B cell (primary cell): ENCODE data around the gene MORN1. TPM values are rescaled to one million over a fixed set of nuclear protein-coding genes. Genes with fewer than 3 reads are reported as not detected.

ENCODE experiments used
- ATAC-seq: fragments of 200-7000 bp; cut with Tn5 transposase; one replicate; pipeline ENCODE4 v1.10.0; 2021; ENCODE audit warnings: low read depth, mild to moderate bottlenecking, moderate number of reproducible peaks, moderate library complexity
- CTCF ChIA-PET: fragments of 350-600 bp; sonication (Branson Sonifier 250); formaldehyde crosslinking; loops from one replicate; lab custom pipeline; 2021; ENCODE audit warnings: antibody characterized with exemption, inconsistent platforms; lab: Charles Lee
- POLR2A ChIA-PET: fragments of 350-600 bp; sonication (Branson Sonifier 250); formaldehyde crosslinking; loops from one replicate; lab custom pipeline; 2021; ENCODE audit warnings: antibody characterized with exemption; lab: Charles Lee
- DNase-seq: peaks from one replicate; pipeline ENCODE4 v3.0.0; 2013
- H2AFZ ChIP-seq: 2 replicates; pipeline ENCODE4 v1.6.1; 2012; ENCODE audit warnings: mild to moderate bottlenecking, low read depth, low read length; ENCODE audit not compliant: insufficient read depth, poor library complexity, severe bottlenecking
- H3K27ac ChIP-seq, 2 donors: 1 replicate in 1 of 2; 2 replicates in 1 of 2; pipeline ENCODE4 v1.5.1; 2012 to 2013; ENCODE audit warnings: low read length in 2 of 2, mild to moderate bottlenecking in 2 of 2, moderate library complexity in 1 of 2
- H3K27me3 ChIP-seq, 4 experiments: fragments of 200-600 bp in 1 of 4; sonication (generic) in 1 of 4; replicated peaks in 1 of 4; 1 replicate in 2 of 4; 2 replicates in 2 of 4; pipeline versions ENCODE4 v1.6.1 to v1.7.0; 2013 to 2016; ENCODE audit warnings: low read length in 3 of 4, mild to moderate bottlenecking in 2 of 4, mixed read lengths in 1 of 4, moderate library complexity in 1 of 4; ENCODE audit not compliant: insufficient read depth in 4 of 4, control insufficient read depth in 3 of 4; ENCODE audit errors: control extremely low read depth in 1 of 4
- H3K36me3 ChIP-seq, 2 experiments: replicated peaks in 1 of 2; 1 replicate in 1 of 2; 2 replicates in 1 of 2; pipeline versions ENCODE4 v1.6.1 to v1.7.1; 2013; ENCODE audit warnings: low read length in 1 of 2; ENCODE audit not compliant: insufficient read depth in 2 of 2, control insufficient read depth in 1 of 2; ENCODE audit errors: control extremely low read depth in 1 of 2, extremely low read depth in 1 of 2
- H3K4me1 ChIP-seq, 2 donors: fragments of 200-600 bp in 1 of 2; sonication (generic) in 1 of 2; 1 replicate in 1 of 2; 2 replicates in 1 of 2; pipeline versions ENCODE4 v1.5.1 to v1.6.1; 2013 to 2017; ENCODE audit warnings: low read length in 2 of 2; ENCODE audit not compliant: control insufficient read depth in 2 of 2, insufficient read depth in 2 of 2
- H3K4me2 ChIP-seq: replicated peaks from 2 replicates; pipeline ENCODE3; 2012; ENCODE audit warnings: mild to moderate bottlenecking, low read depth, low read length; ENCODE audit not compliant: poor library complexity, severe bottlenecking
- H3K4me3 ChIP-seq, 5 experiments: fragments of 200-600 bp in 1 of 5; sonication (generic) in 1 of 5; 1 replicate in 3 of 5; 2 replicates in 2 of 5; pipeline versions ENCODE4 v1.5.1 to v1.7.0; 2011 to 2016; ENCODE audit warnings: low read length in 4 of 5, mild to moderate bottlenecking in 4 of 5, low read depth in 2 of 5, control low read depth in 1 of 5, moderate library complexity in 1 of 5; ENCODE audit not compliant: insufficient read depth in 1 of 5; ENCODE audit errors: control extremely low read depth in 1 of 5, extremely low read depth in 1 of 5
- H3K79me2 ChIP-seq: fragments of 200-600 bp; sonication (generic); one replicate; pipeline ENCODE4 v1.6.0; 2016; ENCODE audit warnings: low read length; ENCODE audit not compliant: control insufficient read depth, insufficient read depth
- H3K9ac ChIP-seq: fragments of 200-600 bp; sonication (generic); 2 replicates; pipeline ENCODE4 v1.6.1; 2017; ENCODE audit warnings: mild to moderate bottlenecking, low read length, moderate library complexity
- H3K9me3 ChIP-seq, 3 donors: one replicate each; pipeline versions ENCODE4 v1.6.1 to v1.7.1; 2013; ENCODE audit warnings: low read length in 2 of 3; ENCODE audit not compliant: control insufficient read depth in 2 of 3, insufficient read depth in 1 of 3; ENCODE audit errors: control extremely low read depth in 1 of 3
- H4K20me1 ChIP-seq: 2 replicates; pipeline ENCODE4 v1.6.0; 2012; ENCODE audit warnings: mild to moderate bottlenecking, low read length; ENCODE audit not compliant: insufficient read depth, control insufficient read depth, poor library complexity, severe bottlenecking
- H3K27ac Mint-ChIP-seq: one replicate; pipeline ENCODE4 v1.8.0; 2021; ENCODE audit warnings: mixed read lengths
- H3K27me3 Mint-ChIP-seq: one replicate; pipeline ENCODE4 v1.8.0; 2021; ENCODE audit warnings: mixed read lengths
- H3K4me1 Mint-ChIP-seq: one replicate; pipeline ENCODE4 v1.8.0; 2021; ENCODE audit warnings: mixed read lengths
- H3K4me3 Mint-ChIP-seq: one replicate; pipeline ENCODE4 v1.8.0; 2021; ENCODE audit warnings: mixed read lengths
- H3K9me3 Mint-ChIP-seq: one replicate; pipeline ENCODE4 v1.8.0; 2022; ENCODE audit warnings: mixed read lengths; ENCODE audit not compliant: insufficient read depth
- CTCF ChIP-seq: fragments of 200-600 bp; IDR thresholded peaks from one replicate; pipeline ENCODE4 v1.8.0; 2022; ENCODE audit warnings: antibody characterized with exemption, mild to moderate bottlenecking
- EZH2 ChIP-seq: IDR thresholded peaks from 2 replicates; pipeline ENCODE4 v1.6.1; 2012; ENCODE audit warnings: borderline replicate concordance, low read depth, mild to moderate bottlenecking, moderate library complexity, low read length; ENCODE audit not compliant: insufficient read depth, poor library complexity, severe bottlenecking
- WGBS: methylation state at CpG from one replicate; pipeline ENCODE4 v1.1.5; 2013; ENCODE audit warnings: missing lambda C conversion rate; ENCODE audit not compliant: insufficient coverage; 5-methylcytosine and 5-hydroxymethylcytosine counted together
- intact Hi-C: fragments of 100-400 bp; cut with micrococcal nuclease; formaldehyde crosslinking; loops from one replicate; pipeline ENCODE4 v1.10.0; 2022
- polyA plus RNA-seq: library from polyadenylated mRNA; depleted of rRNA; stranded (reverse); fragments of >200 nt; gene quantifications from 2 replicates; pipeline ENCODE4 v1.2.3, GENCODE V29; 2012
- total RNA-seq, 2 donors: library from RNA; stranded (reverse); fragments of 120-200 nt in 1 of 2; gene quantifications; 1 replicate in 1 of 2; 2 replicates in 1 of 2; pipeline versions ENCODE4 v1.2.3 to v1.2.4, GENCODE V29; 2013 to 2022

Gene MORN1
- total and polyA plus RNA-seq, 2 donors (not counting 1 experiment from before 2014, with no cell fraction given) = 10.2 to 32.6 TPM

GRCh38 chr1:2312515-2313301 lies 78.6 kb downstream of the MORN1 start:
- H3K27ac ChIP-seq = peak overlapping the region; percentile 79 to 88
- Mint-ChIP-seq H3K27ac (peak overlapping the region; percentile 90), H3K9me3 (no peaks in the 10 kb centered on the region), H3K27me3 (no peaks in the 10 kb centered on the region), H3K4me1 (peaks cover 42% of the 10 kb centered on the region), H3K4me3 (peak overlapping the region; percentile 32)
- TF ChIP-seq CTCF (no peak), EZH2 (no peak)
- peak; percentile 59 for DNase-seq
- H3K9me3 ChIP-seq = no peaks in the 10 kb centered on the region
- intact Hi-C loops = no loop called here
- ChIA-PET CTCF (interaction anchor here (0.8 to 3.9 kb wide), 11 partner anchors 10 to 118 kb away, joined by 3 to 23 read pairs (median 5); partner anchors contain the start of gene FAAP20), POLR2A (interaction anchor here (0.6 to 3.1 kb wide), 7 partner anchors 9 to 120 kb away, joined by 3 to 25 read pairs (median 5); no protein-coding TSS in a partner anchor)
- peak overlapping the region; percentile 20 for H3K9ac ChIP-seq
- H4K20me1 ChIP-seq = no peaks in the 10 kb centered on the region
- peak overlapping the region; percentile 98 for H3K4me2 ChIP-seq
- no peak for ATAC-seq
- no peaks in the 10 kb centered on the region for H3K27me3 ChIP-seq
- H2AFZ ChIP-seq = no peak overlapping the region
- no peaks in the 10 kb centered on the region for H3K79me2 ChIP-seq
- peaks cover 44 to 53% of the 10 kb centered on the region in 2 donors for H3K4me1 ChIP-seq
- H3K4me3 ChIP-seq = no peak overlapping the region
- H3K36me3 ChIP-seq = peaks cover 0 to 10% of the 10 kb centered on the region in 2 experiments
- 36% methylated on average over 17 of the region's 24 CpGs for WGBS

- H3K27ac ChIP-seq = peak overlapping the region; percentile 79 to 88
- H3K9ac ChIP-seq = peak overlapping the region; percentile 20
- H3K27ac Mint-ChIP-seq = peak overlapping the region; percentile 90
- no peaks in the 10 kb centered on the region for H3K9me3 Mint-ChIP-seq
- H3K4me2 ChIP-seq = peak overlapping the region; percentile 98
- peaks cover 44% of the 10 kb centered on the region for H3K4me1 Mint-ChIP-seq
- H3K79me2 ChIP-seq = no peaks in the 10 kb centered on the region
- peaks cover 0 to 16% of the 10 kb centered on the region in 2 experiments for H3K36me3 ChIP-seq
- H3K27me3 ChIP-seq = no peaks in the 10 kb centered on the region
- ChIA-PET POLR2A (interaction anchor here (0.6 to 3.1 kb wide), 9 partner anchors 9 to 119 kb away, joined by 3 to 19 read pairs (median 4); partner anchors contain the start of gene FAAP20), CTCF (interaction anchor here (0.6 to 3.9 kb wide), 19 partner anchors 9 to 236 kb away, joined by 3 to 23 read pairs (median 5); partner anchors contain the start of gene FAAP20)
- H3K4me1 ChIP-seq = peaks cover 44 to 53% of the 10 kb centered on the region in 2 donors
- no peak overlapping the region for H2AFZ ChIP-seq
- TF ChIP-seq CTCF (no peak), EZH2 (no peak)
- intact Hi-C loops = no loop called here
- H3K4me3 Mint-ChIP-seq = no peak overlapping the region
- 87% methylated on average over 7 of the region's 10 CpGs for WGBS
- ATAC-seq (no peak), DNase-seq (peak; percentile 53)
- H4K20me1 ChIP-seq = no peaks in the 10 kb centered on the region
- no peak overlapping the region for H3K4me3 ChIP-seq
- H3K27me3 Mint-ChIP-seq = no peaks in the 10 kb centered on the region
- H3K9me3 ChIP-seq = no peaks in the 10 kb centered on the region
Observed at GRCh38 chr1:2312160-2312514, 79.2 kb downstream of the MORN1 start.
